ENCODE measurements around the gene FBXO47. TPM values are rescaled to one million over a fixed set of nuclear protein-coding genes. Genes with fewer than 3 reads are reported as not detected.

The FBXO47 gene
- total and polyA plus RNA-seq, 9 of the 15 experiments (the other 6 are each of a cell fraction or from before 2014, with no cell fraction given), result not detected

DNA sequence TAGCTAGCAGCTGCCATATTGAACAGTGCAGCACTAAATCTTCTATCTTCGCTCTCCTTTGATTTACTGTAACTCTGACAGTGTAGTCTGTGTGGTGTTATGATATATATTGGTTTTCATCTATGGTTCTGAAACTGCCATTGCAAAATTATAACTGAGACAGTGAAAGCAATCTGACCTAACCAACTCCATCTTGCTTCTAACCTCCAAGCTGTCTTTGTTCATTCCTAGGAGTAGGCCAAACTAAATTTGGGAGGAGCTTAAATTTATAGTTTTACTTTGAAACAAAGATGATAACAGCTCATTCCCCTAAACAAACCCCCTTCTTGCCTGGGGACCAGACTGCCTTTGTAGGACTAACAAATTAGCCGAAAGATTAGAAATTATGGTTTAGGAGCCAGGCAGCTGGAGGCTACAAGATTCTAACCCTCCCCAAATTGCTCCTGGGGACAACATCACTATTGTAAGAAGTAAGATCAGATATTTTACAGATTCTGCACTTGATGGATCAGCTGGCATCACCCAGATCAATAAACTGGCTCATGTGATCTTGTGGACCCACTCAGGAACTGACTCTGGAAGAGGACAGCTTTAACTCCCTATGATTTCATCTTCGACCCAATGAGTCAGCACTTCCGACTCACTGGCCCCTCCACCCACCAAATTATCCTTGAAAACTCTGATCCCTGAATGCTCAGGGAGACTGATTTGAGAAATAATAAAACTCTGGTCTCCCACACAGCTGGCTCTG is 47.0 kb upstream of the FBXO47 start (continued):
- TF ChIP-seq, protein P1, sequence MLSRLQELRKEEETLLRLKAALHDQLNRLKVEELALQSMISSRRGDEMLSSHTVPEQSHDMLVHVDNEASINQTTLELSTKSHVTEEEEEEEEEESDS (CRISPR knock-in tag; IDR thresholded peaks at IDR 0.05), result peak; percentile 74
- TF ChIP-seq YY1 (IDR thresholded peaks at IDR 0.05; ENCODE audit: borderline replicate concordance in 1 of 3, control insufficient read depth in 1 of 3, extremely low read depth in 1 of 3, insufficient read depth in 3 of 3, insufficient read length in 1 of 3, insufficient replicate concordance in 2 of 3, low read depth in 1 of 3, low read length in 2 of 3) (no peak), ZNF24 (IDR thresholded peaks at IDR 0.05) (no peak), POLR2AphosphoS2 (IDR thresholded peaks at IDR 0.05; ENCODE audit: low read length) (no peak), SLC30A9 (CRISPR knock-in tag; IDR thresholded peaks at IDR 0.05) (peak; percentile 81; the same call in 1 of the 2 replicates), MED1 (CRISPR knock-in tag; IDR thresholded peaks at IDR 0.05; ENCODE audit: borderline replicate concordance) (no peak), SUPT5H (IDR thresholded peaks at IDR 0.05) (no peak), CAMTA2 (CRISPR knock-in tag; conservative IDR thresholded peaks at IDR 0.05) (peak; percentile 78; the same call in 1 of the 2 replicates), SIN3B (IDR thresholded peaks at IDR 0.05; ENCODE audit: low read depth) (no peak), ARNT (IDR thresholded peaks at IDR 0.05) (peak in 1 of 2 experiments; percentile 57; a peak in 2 of 4 replicates), HMG20A (CRISPR knock-in tag; conservative IDR thresholded peaks at IDR 0.05) (no peak), ZBED1 (IDR thresholded peaks at IDR 0.05) (no peak), ZBTB1 (CRISPR knock-in tag; IDR thresholded peaks at IDR 0.05; ENCODE audit: borderline replicate concordance, low read depth) (no peak), CSDE1 (IDR thresholded peaks at IDR 0.05) (no peak), BDP1 (IDR thresholded peaks at IDR 0.05; ENCODE audit: insufficient read depth, insufficient read length) (no peak), CBFA2T2 (conservative IDR thresholded peaks at IDR 0.05) (0 out of 2 replicates have a peak, but pooled peaks have one; percentile 25), ZNF124 (CRISPR knock-in tag; IDR thresholded peaks at IDR 0.05) (no peak), ZFPM2 (CRISPR knock-in tag; IDR thresholded peaks at IDR 0.05) (peak; percentile 96), HLTF (IDR thresholded peaks at IDR 0.05) (no peak), KDM1A (IDR thresholded peaks at IDR 0.05) (no peak), HOXB6 (CRISPR knock-in tag; IDR thresholded peaks at IDR 0.05; ENCODE audit: borderline replicate concordance) (peak; percentile 76; the same call in 1 of the 2 replicates), ZNF785 (CRISPR knock-in tag; IDR thresholded peaks at IDR 0.05) (peak; percentile 82), POLR2A (conservative IDR thresholded peaks at IDR 0.05) (no peak), MAFF (IDR thresholded peaks at IDR 0.05; ENCODE audit: low read length) (peak; percentile 94), SMARCA4 (IDR thresholded peaks at IDR 0.05) (peak; percentile 81)
- TF ChIP-seq, protein P2, sequence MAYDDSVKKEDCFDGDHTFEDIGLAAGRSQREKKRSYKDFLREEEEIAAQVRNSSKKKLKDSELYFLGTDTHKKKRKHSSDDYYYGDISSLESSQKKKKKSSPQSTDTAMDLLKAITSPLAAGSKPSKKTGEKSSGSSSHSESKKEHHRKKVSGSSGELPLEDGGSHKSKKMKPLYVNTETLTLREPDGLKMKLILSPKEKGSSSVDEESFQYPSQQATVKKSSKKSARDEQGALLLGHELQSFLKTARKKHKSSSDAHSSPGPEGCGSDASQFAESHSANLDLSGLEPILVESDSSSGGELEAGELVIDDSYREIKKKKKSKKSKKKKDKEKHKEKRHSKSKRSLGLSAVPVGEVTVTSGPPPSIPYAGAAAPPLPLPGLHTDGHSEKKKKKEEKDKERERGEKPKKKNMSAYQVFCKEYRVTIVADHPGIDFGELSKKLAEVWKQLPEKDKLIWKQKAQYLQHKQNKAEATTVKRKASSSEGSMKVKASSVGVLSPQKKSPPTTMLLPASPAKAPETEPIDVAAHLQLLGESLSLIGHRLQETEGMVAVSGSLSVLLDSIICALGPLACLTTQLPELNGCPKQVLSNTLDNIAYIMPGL (CRISPR knock-in tag; IDR thresholded peaks at IDR 0.05), result no peak
- TF ChIP-seq, protein P3, sequence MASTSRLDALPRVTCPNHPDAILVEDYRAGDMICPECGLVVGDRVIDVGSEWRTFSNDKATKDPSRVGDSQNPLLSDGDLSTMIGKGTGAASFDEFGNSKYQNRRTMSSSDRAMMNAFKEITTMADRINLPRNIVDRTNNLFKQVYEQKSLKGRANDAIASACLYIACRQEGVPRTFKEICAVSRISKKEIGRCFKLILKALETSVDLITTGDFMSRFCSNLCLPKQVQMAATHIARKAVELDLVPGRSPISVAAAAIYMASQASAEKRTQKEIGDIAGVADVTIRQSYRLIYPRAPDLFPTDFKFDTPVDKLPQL (IDR thresholded peaks at IDR 0.05; ENCODE audit: extremely low read depth, insufficient read length), result no peak
- TF ChIP-seq, protein P4, sequence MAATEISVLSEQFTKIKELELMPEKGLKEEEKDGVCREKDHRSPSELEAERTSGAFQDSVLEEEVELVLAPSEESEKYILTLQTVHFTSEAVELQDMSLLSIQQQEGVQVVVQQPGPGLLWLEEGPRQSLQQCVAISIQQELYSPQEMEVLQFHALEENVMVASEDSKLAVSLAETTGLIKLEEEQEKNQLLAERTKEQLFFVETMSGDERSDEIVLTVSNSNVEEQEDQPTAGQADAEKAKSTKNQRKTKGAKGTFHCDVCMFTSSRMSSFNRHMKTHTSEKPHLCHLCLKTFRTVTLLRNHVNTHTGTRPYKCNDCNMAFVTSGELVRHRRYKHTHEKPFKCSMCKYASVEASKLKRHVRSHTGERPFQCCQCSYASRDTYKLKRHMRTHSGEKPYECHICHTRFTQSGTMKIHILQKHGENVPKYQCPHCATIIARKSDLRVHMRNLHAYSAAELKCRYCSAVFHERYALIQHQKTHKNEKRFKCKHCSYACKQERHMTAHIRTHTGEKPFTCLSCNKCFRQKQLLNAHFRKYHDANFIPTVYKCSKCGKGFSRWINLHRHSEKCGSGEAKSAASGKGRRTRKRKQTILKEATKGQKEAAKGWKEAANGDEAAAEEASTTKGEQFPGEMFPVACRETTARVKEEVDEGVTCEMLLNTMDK (IDR thresholded peaks at IDR 0.05; ENCODE audit: borderline replicate concordance, insufficient read depth, low read depth, low read length, poor library complexity, severe bottlenecking), result no peak

All from K562 (cell line).